ENCODE data around the gene PAFAH2.

DNA sequence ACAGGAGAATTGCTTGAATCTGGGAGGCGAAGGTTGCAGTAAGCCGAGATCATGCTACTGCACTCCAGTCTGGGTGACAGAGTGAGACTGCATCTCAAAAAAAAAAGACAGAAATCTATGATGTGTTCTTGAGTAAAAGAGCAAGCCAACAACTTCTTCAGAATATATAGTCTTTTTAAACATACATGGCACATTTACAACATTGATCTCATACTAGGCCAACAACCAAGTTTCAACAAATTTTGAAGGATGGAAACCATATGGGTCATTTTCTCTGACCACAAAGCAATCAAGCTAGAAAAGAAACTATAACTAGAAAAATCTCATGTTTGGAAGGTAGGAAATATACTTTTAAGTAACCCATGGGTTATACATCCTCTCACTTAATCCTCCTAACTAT, 38.3 kb downstream of the PAFAH2 start:
- TF ChIP-seq, protein P1, sequence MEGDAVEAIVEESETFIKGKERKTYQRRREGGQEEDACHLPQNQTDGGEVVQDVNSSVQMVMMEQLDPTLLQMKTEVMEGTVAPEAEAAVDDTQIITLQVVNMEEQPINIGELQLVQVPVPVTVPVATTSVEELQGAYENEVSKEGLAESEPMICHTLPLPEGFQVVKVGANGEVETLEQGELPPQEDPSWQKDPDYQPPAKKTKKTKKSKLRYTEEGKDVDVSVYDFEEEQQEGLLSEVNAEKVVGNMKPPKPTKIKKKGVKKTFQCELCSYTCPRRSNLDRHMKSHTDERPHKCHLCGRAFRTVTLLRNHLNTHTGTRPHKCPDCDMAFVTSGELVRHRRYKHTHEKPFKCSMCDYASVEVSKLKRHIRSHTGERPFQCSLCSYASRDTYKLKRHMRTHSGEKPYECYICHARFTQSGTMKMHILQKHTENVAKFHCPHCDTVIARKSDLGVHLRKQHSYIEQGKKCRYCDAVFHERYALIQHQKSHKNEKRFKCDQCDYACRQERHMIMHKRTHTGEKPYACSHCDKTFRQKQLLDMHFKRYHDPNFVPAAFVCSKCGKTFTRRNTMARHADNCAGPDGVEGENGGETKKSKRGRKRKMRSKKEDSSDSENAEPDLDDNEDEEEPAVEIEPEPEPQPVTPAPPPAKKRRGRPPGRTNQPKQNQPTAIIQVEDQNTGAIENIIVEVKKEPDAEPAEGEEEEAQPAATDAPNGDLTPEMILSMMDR (IDR thresholded peaks at IDR 0.05), result no peak
- TF ChIP-seq POLR2A (IDR thresholded peaks at IDR 0.05) (no peak), POLR2AphosphoS5 (IDR thresholded peaks at IDR 0.05) (no peak)

Measured in upper lobe of left lung (tissue), 4 donors.